DMS153 treated with DMSO at 0.1 percent for 48 hours (cell line): ENCODE data around the gene TAF4B.
A peak's percentile ranks its signal among the peaks of the same experiment; 100 is the strongest.
"Not testable (repeated sequence)": the region's sequence is repeated elsewhere in the genome, so short reads cannot be mapped to it uniquely, and the experiment has no call there.

Experiments
- DNase-seq: peaks from one replicate; lab custom pipeline; 2025; ENCODE audit not compliant: unreplicated experiment; lab: John Stamatoyannopoulos, UW

The TAF4B gene

GRCh38 chr18:26226229-26227050 lies at the start of gene TAF4B:
Gene TAF4B (plus strand): TSS chr18:26226445. CDS start chr18:26226934, 489 bp downstream.
- peak; percentile 69 for DNase-seq

DNA sequence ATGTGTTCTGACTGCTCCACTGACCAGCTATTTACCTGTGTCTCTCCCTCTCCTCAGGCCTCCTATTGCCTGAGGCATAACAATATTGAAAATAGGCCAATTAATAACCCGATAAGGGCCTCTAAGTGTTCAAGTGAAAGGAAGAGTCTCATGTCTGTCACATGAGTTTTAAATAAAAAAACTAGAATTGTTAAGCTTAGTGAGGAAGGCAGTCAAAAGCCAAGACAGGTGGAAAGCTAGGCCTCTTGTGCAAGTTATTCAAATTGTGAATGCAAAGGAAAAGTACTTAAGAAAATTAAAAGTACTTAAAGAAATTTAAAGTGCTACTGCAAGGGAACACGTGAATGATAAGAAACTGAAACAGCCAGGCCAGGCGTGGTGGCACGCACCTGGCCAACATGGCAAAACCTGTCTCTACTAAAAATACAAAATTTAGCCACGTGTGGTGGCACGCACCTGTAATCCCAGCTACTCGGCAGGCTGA lies 44.9 kb upstream of the TAF4B start:
- DNase-seq = no peak

DNA sequence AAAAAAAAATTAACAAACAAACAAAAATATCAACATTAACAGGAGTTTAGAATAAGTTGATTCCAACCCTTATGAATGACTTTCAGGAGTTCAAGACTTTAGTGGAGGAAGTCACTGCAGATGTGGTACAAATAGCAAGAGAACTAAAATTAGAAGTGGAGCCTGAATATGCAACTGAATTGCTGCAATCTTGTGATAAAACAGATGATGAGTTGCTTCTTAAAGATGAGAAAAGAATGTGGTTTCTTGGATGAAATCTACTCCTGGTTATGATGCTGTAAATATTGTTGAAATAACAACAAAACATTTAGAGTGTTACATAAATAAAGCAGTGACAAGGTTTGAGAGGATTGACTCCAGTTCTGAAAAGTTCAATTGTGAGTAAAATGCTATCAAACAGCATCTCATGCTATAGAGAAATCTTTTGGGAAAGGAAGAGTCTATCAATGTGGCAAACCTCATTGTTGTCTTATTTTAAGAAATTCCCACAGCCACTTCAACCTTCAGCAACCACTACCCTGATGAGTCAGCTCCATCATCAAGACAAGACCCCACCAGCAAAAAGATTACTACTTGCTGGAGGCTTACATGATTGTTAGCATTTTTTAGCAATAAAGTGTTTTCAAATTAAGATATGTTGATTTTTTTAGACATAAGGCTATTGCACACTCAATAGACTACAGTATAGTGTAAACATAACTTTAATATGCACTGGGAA lies 42.7 kb upstream of the TAF4B start:
- DNase-seq = no peak

DNA sequence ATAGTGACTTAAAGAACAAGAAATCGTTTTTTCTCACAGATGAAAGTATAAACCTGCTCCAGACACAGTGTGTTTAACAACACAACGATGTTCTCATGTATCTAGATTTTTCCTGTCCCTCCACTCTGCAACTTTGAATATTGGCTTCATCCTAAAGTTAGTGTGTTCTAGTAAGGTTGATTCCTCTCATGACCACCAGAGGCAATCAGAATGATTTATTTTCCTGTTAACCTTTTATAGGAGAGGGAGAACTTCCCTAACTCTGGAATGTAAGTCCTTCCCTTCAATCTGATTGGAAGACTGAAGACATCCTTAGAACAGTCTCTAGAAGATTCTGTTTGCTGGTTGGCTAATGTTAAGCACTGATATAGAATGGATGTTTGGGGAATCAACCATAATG lies 41.0 kb upstream of the TAF4B start:
- DNase-seq = no peak

- no peak for DNase-seq
These were observed 35.7 kb upstream of the TAF4B start for GRCh38 chr18:26190506-26190905.

- no peak for DNase-seq
These were observed 34.0 kb upstream of the TAF4B start for GRCh38 chr18:26192233-26192632.

GRCh38 chr18:26196605-26197004 lies 29.6 kb upstream of the TAF4B start:
- no peak for DNase-seq

DNA sequence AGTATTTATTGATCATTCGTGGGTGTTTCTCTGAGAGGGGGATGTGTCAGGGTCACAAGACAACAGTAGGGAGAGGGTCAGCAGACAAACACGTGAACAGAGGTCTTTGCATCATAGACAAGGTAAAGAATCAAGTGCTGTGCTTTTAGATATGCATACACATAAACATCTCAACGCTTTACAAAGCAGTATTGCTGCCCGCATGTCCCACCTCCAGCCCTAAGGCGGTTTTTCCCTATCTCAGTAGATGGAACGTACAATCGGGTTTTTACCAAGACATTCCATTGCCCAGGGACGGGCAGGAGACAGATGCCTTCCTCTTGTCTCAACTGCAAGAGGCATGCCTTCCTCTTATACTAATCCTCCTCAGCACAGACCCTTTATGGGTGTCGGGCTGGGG lies 24.2 kb upstream of the TAF4B start:
- DNase-seq = not testable (repeated sequence)

DNA sequence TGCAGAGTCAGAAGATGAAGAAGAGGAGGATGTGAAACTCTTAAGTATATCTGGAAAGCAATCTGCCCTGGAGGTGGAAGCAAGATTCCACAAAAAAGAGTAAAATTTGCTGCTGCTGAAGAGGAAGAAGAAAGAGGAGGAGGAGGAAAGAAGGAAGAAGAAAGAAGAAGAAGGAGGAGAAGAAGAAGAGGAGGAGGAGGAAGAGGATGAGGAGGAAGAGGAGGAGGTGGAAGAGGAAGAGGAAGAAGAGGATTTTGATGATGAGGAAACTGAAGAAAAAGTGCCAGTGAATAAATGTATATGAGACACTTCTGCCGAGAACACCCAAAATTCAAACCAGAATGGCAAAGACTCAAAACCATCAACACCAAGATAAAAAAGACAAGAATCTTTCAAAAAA lies 20.9 kb upstream of the TAF4B start:
- no peak for DNase-seq

DNA sequence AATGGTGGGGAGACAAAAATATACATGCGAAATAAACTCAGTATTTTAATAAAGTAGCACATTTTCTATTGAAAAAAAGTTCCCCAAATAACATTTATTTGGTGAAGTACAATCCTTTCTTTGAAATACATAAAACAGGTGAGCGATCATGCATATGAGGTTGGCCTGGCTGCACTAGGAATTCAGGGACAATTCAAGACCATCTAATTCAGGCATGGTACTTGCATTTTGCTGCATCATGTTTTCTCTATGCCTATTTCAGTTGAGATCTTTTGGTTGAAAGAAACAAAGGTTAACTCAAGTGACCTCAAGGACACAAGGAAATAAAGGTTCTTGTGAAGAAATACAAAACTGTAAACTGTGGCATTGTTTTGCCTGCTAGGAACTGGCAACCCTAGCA lies 19.8 kb upstream of the TAF4B start:
- no peak for DNase-seq

DNA sequence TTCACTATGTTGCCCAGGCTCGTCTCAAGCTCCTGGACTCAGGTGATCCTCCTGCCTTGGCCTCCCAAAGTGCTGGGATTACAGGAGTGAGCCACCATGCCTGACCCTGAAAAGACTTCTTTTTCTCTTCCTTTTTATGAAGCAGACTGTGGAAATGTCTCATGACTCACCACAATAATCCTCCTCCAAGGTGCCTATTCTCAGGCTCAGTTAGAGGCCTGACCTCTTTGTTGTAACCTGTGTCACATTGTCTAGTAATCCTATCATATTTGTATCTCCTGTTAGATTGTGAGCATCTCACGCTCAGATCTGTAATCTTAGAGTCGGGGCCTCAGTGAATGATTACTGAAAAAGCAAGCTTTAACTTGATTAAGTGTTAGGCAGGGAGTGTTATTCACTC lies 18.3 kb upstream of the TAF4B start:
- DNase-seq = no peak

GRCh38 chr18:26208977-26209376 lies 17.3 kb upstream of the TAF4B start:
- DNase-seq = no peak

DNA sequence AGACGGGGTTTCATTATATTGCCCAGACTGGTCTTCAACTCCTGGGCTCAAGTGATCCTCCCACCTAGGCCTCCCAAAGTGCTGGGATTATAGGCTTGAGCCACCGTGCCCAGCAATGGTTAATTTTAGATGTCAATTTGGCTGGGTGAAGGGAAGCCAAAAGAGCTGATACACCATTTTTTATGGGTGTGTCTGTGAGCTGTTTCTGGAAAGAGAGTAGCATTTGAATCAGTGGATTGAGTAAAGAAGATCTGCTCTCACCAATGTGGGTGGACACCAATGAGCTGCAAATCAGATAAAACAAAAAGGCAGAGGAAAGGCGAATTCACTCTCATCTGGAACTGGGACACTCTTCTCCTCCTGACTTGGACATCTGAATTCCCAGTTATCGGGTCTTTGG lies 16.1 kb upstream of the TAF4B start:
- DNase-seq = no peak

GRCh38 chr18:26215247-26215970 lies 10.8 kb upstream of the TAF4B start:
- no peak for DNase-seq

DNA sequence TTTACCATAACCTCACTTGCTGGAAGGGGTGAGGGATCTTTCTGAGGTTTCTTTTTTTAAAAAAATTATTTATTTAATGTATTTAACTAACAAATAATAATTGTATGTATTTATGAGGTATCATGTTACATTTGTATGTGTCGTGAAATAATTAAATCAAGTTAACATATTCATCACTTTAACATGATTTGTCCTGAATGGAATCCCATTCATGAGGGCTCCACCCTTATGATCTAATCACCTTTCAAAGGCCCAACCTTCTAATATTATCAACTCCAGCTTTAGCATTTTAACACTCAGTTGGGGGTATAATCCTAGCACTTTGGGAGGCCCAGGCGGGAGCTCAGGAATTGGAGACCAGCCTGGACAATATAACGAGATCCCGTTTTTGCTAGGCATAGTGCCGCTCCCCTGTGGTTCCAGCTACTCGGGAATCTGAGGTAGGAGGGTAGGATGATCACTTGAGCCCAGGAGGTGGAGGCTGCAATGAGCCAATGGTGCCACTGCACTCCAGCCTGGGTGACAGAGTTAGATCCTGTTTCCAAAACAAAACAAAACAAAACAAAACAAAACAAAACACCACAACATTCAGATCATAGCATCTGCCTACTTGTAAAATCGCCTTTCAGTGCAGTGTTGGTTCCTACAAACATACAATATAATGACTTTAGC lies 1.1 kb upstream of the TAF4B start:
- DNase-seq = no peak

DNA sequence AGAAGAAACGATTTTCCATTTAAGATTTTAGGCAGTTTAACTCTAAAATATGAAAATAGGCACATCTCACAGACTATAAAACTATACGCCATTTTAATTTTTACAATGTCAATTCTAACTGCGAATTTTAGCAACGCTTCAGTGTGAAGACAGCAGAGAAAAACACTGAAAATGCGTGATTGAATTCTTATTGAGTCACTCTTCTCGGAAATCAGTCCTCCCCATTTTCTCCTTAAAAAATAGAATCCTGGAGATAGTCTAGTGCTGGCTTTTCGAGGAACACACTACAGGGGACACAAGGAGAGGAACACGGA lies 373 bp upstream of the TAF4B start:
- DNase-seq = no peak

DNA sequence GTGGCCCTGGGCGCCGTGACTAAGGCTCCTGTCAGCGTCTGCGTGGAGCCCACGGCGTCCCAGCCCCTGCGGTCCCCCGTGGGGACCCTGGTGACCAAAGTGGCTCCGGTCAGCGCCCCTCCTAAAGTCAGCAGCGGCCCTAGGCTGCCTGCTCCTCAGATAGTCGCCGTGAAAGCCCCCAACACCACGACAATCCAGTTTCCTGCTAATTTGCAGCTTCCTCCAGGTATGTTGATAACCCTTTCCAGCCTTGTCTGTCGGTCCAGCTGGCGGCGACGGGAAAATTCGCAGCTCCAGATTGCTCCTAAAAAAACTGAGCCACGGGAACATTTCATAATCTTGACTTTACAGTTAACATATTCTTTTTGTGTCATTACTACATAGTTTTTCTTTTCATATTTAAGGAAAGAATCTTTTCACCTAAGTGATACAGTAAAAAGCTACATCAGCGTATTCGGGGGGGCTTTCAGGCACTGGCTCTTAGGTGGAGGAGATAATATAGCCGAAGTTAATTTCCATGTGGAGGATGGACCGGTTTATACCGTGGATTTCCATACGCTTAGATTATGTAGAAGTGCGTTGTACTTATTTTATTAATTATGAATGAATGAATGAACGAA lies 916 bp downstream of the TAF4B start:
- DNase-seq = no peak

GRCh38 chr18:26228562-26229260 lies 2.5 kb downstream of the TAF4B start:
- DNase-seq = no peak

DNA sequence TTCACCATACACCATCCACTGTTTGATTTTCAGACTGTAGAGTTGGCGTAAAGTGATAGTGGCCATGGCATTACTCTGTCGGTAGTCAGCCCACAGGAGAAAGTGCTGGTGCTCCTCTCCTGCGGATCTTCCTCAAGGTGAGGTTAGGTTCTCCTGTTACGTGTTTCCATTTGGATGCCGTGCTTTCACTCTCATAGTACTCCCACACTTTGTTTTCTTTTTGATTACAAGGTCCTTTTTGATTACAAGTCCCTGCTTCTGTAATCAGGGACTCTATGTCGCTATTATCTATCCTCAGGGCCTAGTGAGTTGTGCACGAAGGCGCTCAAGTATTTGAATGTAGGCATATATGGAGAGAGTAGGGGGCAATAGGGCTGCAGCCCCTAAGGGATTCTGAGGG lies 4.3 kb downstream of the TAF4B start:
- no peak for DNase-seq

GRCh38 chr18:26233208-26233607 lies 7.0 kb downstream of the TAF4B start:
- no peak for DNase-seq
